Measurements from ENCODE around the gene MXRA7. TPM values are rescaled to one million over a fixed set of nuclear protein-coding genes. Genes with fewer than 3 reads are reported as not detected.

The MXRA7 gene
- total and polyA plus RNA-seq, 4 donors = 60.9 to 127 (median 83.2) TPM

- no peaks in the 10 kb centered on the region for H3K9me3 ChIP-seq (ENCODE audit: control insufficient read depth in 4 of 4, insufficient read depth in 3 of 4, low read length in 3 of 4)
- peaks cover 0 to 32% (median 8%) of the 10 kb centered on the region in 4 donors for H3K36me3 ChIP-seq (ENCODE audit: control insufficient read depth in 4 of 4, insufficient read depth in 4 of 4, low read length in 4 of 4)
- WGBS, 2 donors = 70 to 72% methylated on average over 16 of the region's 16 CpGs
- H3K27ac ChIP-seq (ENCODE audit: low read depth in 1 of 2, low read length in 1 of 2) = peak overlapping the region; percentile 0 to 17
- no peaks in the 10 kb centered on the region for H3K27me3 ChIP-seq (ENCODE audit: control insufficient read depth in 3 of 3, insufficient read depth in 3 of 3, low read length in 2 of 3)
- no peak overlapping the region for H3K4me3 ChIP-seq
- H3K4me1 ChIP-seq (ENCODE audit: control insufficient read depth in 5 of 5, insufficient read depth in 5 of 5, low read length in 5 of 5) = peaks cover 0 to 4% (median 0%) of the 10 kb centered on the region in 5 donors
- H3K9ac ChIP-seq (ENCODE audit: insufficient read depth in 1 of 2, low read length in 2 of 2) = no peak overlapping the region
- ATAC-seq (ENCODE audit: insufficient read depth, low FRiP score) = no peak
- peak; percentile 65 to 79 (median 72) for DNase-seq
- peak; percentile 64 for TF ChIP-seq CTCF (IDR thresholded peaks at IDR 0.05; ENCODE audit: control extremely low read depth, extremely low read depth)
These were observed 29.3 kb downstream of the MXRA7 start for GRCh38 chr17:76681222-76682137.

DNA sequence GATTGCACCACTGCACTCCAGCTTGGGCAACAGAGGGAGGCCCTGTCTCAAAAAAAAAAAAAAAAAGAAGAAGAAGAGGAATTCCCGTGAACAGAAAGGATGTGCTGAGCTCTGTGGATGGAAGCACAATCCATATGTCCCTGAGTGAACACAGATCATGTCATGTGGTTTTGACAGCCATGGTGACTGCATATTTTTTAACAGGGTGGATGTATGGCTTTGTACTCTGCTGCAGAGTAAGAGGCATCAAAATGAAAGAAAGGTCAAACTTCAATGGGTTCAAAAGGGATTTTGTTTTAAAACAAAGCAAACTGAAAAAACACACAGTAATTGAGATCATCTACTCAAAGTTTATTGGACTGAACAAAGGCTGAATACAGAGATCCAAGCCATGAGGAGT, 31.5 kb downstream of the MXRA7 start:
- no peaks in the 10 kb centered on the region for H3K27me3 ChIP-seq (ENCODE audit: control insufficient read depth in 3 of 3, insufficient read depth in 3 of 3, low read length in 2 of 3)
- peaks cover 0 to 22% (median 12%) of the 10 kb centered on the region in 4 donors for H3K36me3 ChIP-seq (ENCODE audit: control insufficient read depth in 4 of 4, insufficient read depth in 4 of 4, low read length in 4 of 4)
- peaks cover 0 to 4% (median 0%) of the 10 kb centered on the region in 5 donors for H3K4me1 ChIP-seq (ENCODE audit: control insufficient read depth in 5 of 5, insufficient read depth in 5 of 5, low read length in 5 of 5)
- no peak for DNase-seq
- H3K9me3 ChIP-seq (ENCODE audit: control insufficient read depth in 4 of 4, insufficient read depth in 3 of 4, low read length in 3 of 4) = no peaks in the 10 kb centered on the region
- ATAC-seq (ENCODE audit: insufficient read depth, low FRiP score) = no peak
- no peak overlapping the region for H3K9ac ChIP-seq (ENCODE audit: insufficient read depth in 1 of 2, low read length in 2 of 2)
- H3K27ac ChIP-seq (ENCODE audit: low read depth in 1 of 2, low read length in 1 of 2) = no peak overlapping the region
- TF ChIP-seq CTCF (IDR thresholded peaks at IDR 0.05; ENCODE audit: control extremely low read depth, extremely low read depth) = no peak
- 39 to 72% methylated on average over 1 of the region's 1 CpG for WGBS, 2 donors
- no peak overlapping the region for H3K4me3 ChIP-seq

- TF ChIP-seq CTCF (IDR thresholded peaks at IDR 0.05; ENCODE audit: control extremely low read depth, extremely low read depth) = no peak
- WGBS, 2 donors = 71 to 84% methylated on average over 12 of the region's 12 CpGs
These were observed 32.4 kb downstream of the MXRA7 start for GRCh38 chr17:76678330-76678729.

More at GRCh38 chr17:76678330-76678729, 32.4 kb downstream of the MXRA7 start:
- Histone ChIP-seq H3K27me3 (ENCODE audit: control insufficient read depth in 3 of 3, insufficient read depth in 3 of 3, low read length in 2 of 3) (no peaks in the 10 kb centered on the region), H3K4me1 (ENCODE audit: control insufficient read depth in 5 of 5, insufficient read depth in 5 of 5, low read length in 5 of 5) (no peaks in the 10 kb centered on the region), H3K4me3 (no peak overlapping the region), H3K9me3 (ENCODE audit: control insufficient read depth in 4 of 4, insufficient read depth in 3 of 4, low read length in 3 of 4) (no peaks in the 10 kb centered on the region), H3K36me3 (ENCODE audit: control insufficient read depth in 4 of 4, insufficient read depth in 4 of 4, low read length in 4 of 4) (peaks cover 0 to 22% (median 8%) of the 10 kb centered on the region in 4 donors), H3K9ac (ENCODE audit: insufficient read depth in 1 of 2, low read length in 2 of 2) (no peak overlapping the region), H3K27ac (ENCODE audit: low read depth in 1 of 2, low read length in 1 of 2) (no peak overlapping the region)
- ATAC-seq (ENCODE audit: insufficient read depth, low FRiP score) (no peak), DNase-seq (no peak)
